GM12891 (cell line): ENCODE results near the gene PLCH2.

Experiments
- POLR2A ChIP-seq: IDR thresholded peaks from 2 replicates; pipeline ENCODE4 v1.6.1; 2011; ENCODE audit warnings: low read depth, low read length, control low read depth
- POLR2AphosphoS5 ChIP-seq: IDR thresholded peaks from 2 replicates; pipeline ENCODE4 v1.6.1; 2011; ENCODE audit warnings: low read depth, low read length, control low read depth
- POU2F2 ChIP-seq: IDR thresholded peaks from 2 replicates; pipeline ENCODE4 v1.6.1; 2011; ENCODE audit warnings: low read depth, mild to moderate bottlenecking, control low read depth, low read length, moderate library complexity

DNA sequence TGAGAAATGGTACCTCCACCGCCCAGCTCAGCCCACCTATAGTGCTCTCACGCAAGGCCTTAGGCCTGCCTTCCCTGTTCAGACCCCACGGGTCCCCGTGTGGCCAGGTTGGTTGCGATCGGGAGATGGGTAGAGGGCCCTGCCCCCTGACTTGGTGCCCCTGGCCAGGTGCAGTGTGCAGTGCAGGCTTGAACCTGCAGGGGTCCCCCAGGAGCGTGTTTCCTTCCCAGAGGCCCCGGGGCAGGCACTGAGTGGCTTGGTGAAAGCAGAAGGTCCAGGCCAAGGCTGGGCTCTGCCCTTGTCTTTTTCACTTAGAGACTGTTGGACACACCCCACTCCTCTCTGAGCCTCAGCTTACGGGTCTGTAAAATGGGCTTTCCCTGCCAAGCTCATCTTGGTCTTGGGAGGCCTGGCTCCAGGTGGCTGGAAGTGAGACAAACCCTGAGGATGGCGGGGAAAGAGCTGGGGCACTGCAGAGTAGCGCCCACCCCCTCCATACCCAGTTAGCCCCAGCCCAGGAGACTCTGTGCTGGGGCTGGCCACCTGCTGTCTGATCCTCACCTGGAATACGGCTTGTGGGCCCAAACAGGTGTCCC lies 63.3 kb downstream of the PLCH2 start:
- no peak for TF ChIP-seq POLR2AphosphoS5
- TF ChIP-seq POLR2A: no peak
- TF ChIP-seq POU2F2: no peak
